Measurements from ENCODE around the gene DNAI4. TPM values are rescaled to one million over a fixed set of nuclear protein-coding genes. Genes with fewer than 3 reads are reported as not detected.
"Not testable (repeated sequence)": the region's sequence is repeated elsewhere in the genome, so short reads cannot be mapped to it uniquely, and the experiment has no call there.

DNAI4 gene
- total RNA-seq, 4 donors from 2014 or later = 1.8 to 12.4 (median 3.3) TPM

DNA sequence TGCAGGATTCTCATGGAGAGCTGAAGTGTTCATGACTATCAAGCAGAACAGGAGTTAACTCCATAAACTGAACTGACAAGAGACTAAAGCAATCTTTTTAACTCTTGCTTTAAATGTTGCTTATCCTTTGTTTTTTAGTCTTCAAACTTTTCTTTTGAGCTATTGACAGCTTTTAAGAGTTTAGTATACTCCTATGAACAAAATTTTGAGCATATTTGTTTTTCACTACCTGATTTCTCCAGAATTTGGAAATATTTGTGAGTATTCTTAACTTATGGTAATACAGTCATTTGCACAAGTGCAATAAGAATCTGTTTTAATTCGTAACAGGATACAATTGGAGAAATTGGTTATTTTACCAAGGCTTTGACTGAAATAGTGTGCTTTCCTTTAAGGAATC lies 7.2 kb downstream of the DNAI4 start:
- Histone ChIP-seq H3K27me3 (no peaks in the 10 kb centered on the region), H3K4me1 (no peaks in the 10 kb centered on the region), H3K4me3 (no peak overlapping the region), H3K27ac (no peak overlapping the region), H3K36me3 (no peaks in the 10 kb centered on the region), H3K9me3 (no peaks in the 10 kb centered on the region)
- TF ChIP-seq, protein P1, sequence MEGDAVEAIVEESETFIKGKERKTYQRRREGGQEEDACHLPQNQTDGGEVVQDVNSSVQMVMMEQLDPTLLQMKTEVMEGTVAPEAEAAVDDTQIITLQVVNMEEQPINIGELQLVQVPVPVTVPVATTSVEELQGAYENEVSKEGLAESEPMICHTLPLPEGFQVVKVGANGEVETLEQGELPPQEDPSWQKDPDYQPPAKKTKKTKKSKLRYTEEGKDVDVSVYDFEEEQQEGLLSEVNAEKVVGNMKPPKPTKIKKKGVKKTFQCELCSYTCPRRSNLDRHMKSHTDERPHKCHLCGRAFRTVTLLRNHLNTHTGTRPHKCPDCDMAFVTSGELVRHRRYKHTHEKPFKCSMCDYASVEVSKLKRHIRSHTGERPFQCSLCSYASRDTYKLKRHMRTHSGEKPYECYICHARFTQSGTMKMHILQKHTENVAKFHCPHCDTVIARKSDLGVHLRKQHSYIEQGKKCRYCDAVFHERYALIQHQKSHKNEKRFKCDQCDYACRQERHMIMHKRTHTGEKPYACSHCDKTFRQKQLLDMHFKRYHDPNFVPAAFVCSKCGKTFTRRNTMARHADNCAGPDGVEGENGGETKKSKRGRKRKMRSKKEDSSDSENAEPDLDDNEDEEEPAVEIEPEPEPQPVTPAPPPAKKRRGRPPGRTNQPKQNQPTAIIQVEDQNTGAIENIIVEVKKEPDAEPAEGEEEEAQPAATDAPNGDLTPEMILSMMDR (IDR thresholded peaks at IDR 0.05) = no peak
- no peak for TF ChIP-seq POLR2A (IDR thresholded peaks at IDR 0.05)
- no peak for DNase-seq

DNA sequence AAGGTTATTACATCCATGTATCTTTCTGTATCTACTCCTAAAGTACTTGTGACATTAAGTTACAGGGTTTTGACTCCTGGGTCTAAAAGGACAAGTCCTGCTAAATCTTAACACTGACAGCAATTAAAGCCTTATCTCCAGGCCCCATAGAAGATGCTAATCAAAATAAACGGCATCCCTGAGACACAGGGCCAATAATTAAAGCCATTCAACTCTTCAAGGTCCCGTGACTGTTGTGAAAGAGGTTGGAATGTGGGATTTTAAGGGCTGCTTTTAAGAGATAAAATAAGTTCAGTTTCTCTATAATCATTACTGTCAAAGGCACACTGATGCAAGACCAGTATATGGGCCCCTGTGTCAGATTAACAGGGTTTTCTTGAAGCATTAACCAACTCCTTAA lies 8.3 kb downstream of the DNAI4 start:
- no peak overlapping the region for H3K4me3 ChIP-seq
- no peaks in the 10 kb centered on the region for H3K27me3 ChIP-seq
- H3K27ac ChIP-seq = no peak overlapping the region
- no peak for TF ChIP-seq POLR2A (IDR thresholded peaks at IDR 0.05)
- TF ChIP-seq, protein P1 (IDR thresholded peaks at IDR 0.05) = no peak
- no peaks in the 10 kb centered on the region for H3K9me3 ChIP-seq
- no peak for DNase-seq
- no peaks in the 10 kb centered on the region for H3K36me3 ChIP-seq
- no peaks in the 10 kb centered on the region for H3K4me1 ChIP-seq

DNA sequence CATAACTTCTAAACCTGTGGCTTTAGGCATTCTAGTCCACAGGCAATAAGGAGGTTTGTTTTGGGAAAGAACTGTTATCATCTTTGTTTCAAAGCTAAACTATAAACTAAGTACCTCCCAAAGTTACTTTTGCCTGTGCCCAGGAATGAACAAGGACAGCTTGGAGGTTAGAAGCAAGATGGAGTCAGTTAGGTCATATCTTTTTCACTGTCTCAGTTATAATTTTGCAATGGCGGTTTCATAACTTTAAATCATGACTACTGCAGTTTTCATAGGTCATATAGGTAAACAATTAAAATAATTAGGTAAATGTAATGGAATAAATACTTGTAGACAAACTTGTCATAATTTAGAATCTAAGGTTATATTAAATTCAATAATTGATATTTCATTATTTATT lies 9.5 kb downstream of the DNAI4 start:
- not testable (repeated sequence) for H3K27ac ChIP-seq, H3K27me3 ChIP-seq

DNA sequence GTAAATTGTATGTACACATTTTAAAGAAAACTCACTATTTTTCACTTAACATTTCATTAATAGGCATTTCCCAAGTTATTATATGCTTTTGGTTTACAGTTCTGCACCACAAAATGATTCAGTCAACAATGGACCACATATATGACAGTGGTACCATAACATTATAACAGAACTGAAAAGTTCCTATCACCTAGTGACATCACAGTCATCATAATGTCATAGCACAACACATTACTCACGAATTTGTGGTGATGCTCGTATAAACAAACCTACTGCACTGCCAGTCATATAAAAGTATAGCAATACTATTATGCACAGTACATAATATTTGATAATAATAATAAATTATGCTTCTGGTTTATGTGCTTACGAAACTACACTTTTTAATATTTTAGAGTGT lies 30.9 kb downstream of the DNAI4 start:
- Histone ChIP-seq H3K9me3 (no peaks in the 10 kb centered on the region), H3K4me1 (no peaks in the 10 kb centered on the region), H3K27me3 (no peaks in the 10 kb centered on the region), H3K4me3 (no peak overlapping the region), H3K36me3 (no peaks in the 10 kb centered on the region), H3K27ac (no peak overlapping the region)
- DNase-seq = no peak
- TF ChIP-seq, protein P1 (IDR thresholded peaks at IDR 0.05) = no peak
- TF ChIP-seq POLR2A (IDR thresholded peaks at IDR 0.05) = no peak

More for the DNA sequence above, 9.5 kb downstream of the DNAI4 start:
- H3K4me1 ChIP-seq, H3K4me3 ChIP-seq, H3K36me3 ChIP-seq, H3K9me3 ChIP-seq, DNase-seq: not testable (repeated sequence)

DNA sequence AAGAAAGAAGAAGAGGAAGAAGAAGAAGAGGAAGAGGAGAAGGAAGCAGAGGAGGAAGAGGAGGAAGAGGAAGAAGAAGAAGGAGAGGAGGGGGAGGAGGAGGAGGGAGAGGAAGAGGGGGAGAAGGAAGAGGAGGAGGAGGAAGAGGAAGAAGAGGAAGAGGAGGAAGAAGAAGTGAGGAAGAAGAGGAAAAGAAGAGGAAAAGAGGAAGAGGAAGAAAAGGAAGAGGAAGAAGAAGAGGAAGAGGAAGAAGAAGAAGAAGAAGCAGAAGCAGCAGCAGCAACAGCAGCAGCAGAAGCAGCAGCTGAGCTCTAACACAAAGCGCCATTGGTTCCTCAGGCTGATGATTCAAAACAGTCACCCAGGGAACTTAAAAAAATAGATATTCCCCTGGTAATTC lies 34.0 kb downstream of the DNAI4 start:
- H3K27ac ChIP-seq = no peak overlapping the region
- DNase-seq = no peak
- H3K4me1 ChIP-seq = no peaks in the 10 kb centered on the region
- no peaks in the 10 kb centered on the region for H3K36me3 ChIP-seq
- no peak overlapping the region for H3K4me3 ChIP-seq
- no peaks in the 10 kb centered on the region for H3K9me3 ChIP-seq
- no peaks in the 10 kb centered on the region for H3K27me3 ChIP-seq
- TF ChIP-seq, protein P1 (IDR thresholded peaks at IDR 0.05) = no peak
- no peak for TF ChIP-seq POLR2A (IDR thresholded peaks at IDR 0.05)

DNA sequence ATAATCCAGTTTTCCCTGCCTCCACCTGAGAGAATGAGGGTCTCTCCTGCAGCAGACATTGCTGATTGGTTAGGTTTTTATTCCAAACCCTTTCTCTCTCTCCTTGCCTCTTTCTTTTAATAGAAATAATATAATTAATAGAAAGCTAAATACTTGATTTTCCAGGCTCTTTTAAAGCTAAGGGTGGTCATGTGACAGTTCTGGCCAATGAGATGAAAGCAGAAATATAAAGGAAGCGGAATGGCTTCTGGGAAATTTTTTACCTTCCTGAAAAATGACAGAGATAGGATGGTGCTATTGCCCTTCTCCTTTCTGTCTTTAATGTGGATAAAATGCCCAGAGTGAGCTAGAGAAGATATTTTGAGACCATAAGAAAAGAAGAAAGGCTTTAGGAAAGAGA lies 35.6 kb downstream of the DNAI4 start:
- H3K36me3 ChIP-seq = no peaks in the 10 kb centered on the region
- H3K9me3 ChIP-seq = no peaks in the 10 kb centered on the region
- no peak overlapping the region for H3K27ac ChIP-seq
- no peaks in the 10 kb centered on the region for H3K4me1 ChIP-seq
- no peak for DNase-seq
- H3K4me3 ChIP-seq = no peak overlapping the region
- TF ChIP-seq, protein P1 (IDR thresholded peaks at IDR 0.05) = no peak
- no peak for TF ChIP-seq POLR2A (IDR thresholded peaks at IDR 0.05)
- H3K27me3 ChIP-seq = no peaks in the 10 kb centered on the region

All from Peyer's patch (tissue), 4 donors.